BLaER1 (cell line): ENCODE results near the gene RGS10.

Source experiments
- H3K27ac ChIP-seq: shearing (Covaris generic); formaldehyde crosslinking; 2 replicates; pipeline ENCODE4 v1.8.1; 2022
- H3K27me3 ChIP-seq: shearing (Covaris generic); formaldehyde crosslinking; 2 replicates; pipeline ENCODE4 v1.8.1; 2022
- H3K36me3 ChIP-seq: shearing (Covaris generic); formaldehyde crosslinking; 2 replicates; pipeline ENCODE4 v1.8.1; 2022
- H3K4me1 ChIP-seq: shearing (Covaris generic); formaldehyde crosslinking; 2 replicates; pipeline ENCODE4 v1.8.1; 2022
- H3K4me2 ChIP-seq: shearing (Covaris generic); formaldehyde crosslinking; 2 replicates; pipeline ENCODE4 v1.8.1; 2022
- H3K4me3 ChIP-seq: shearing (Covaris generic); formaldehyde crosslinking; 2 replicates; pipeline ENCODE4 v1.8.1; 2022
- H3K9ac ChIP-seq: shearing (Covaris generic); formaldehyde crosslinking; 2 replicates; pipeline ENCODE4 v1.8.1; 2022
- H3K9me3 ChIP-seq: shearing (Covaris generic); formaldehyde crosslinking; 2 replicates; pipeline ENCODE4 v1.8.1; 2022
- H4K20me1 ChIP-seq: shearing (Covaris generic); formaldehyde crosslinking; 2 replicates; pipeline ENCODE4 v1.8.1; 2022
- Cebpa-rat ChIP-seq: shearing (Covaris generic); IDR thresholded peaks from 2 replicates; pipeline ENCODE4 v1.8.1; 2022

The RGS10 gene

DNA sequence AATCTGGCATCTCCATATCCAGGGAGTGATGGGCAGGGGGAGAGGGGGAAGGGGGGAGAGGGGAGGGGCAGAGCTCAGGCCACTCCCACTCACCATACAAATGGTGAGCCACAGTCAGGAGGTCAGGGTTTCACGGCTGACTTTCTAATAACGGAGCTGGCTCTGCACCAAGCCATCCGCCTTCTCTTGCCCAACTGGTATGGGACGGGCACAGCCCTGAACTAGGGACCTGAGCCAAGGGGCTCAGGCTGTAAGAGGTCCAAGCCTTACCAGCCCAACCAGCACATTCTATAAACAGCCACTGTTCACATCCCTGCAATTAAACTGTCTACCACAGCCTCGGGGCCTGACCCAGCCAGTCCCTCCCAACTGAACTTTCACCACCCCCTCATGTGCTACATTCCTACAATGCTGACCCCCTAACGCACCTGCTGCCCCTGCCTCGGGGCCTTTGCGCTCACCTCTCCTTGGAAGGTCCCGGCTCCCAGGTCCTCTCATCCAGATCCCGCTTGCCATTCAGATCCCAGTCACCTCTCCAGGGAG, 32.5 kb downstream of the RGS10 start:
- Histone ChIP-seq H3K36me3 (peaks cover 54% of the 10 kb centered on the region), H4K20me1 (no peaks in the 10 kb centered on the region), H3K9ac (no peak overlapping the region), H3K4me3 (no peak overlapping the region), H3K27ac (no peak overlapping the region), H3K4me2 (no peak overlapping the region), H3K9me3 (no peaks in the 10 kb centered on the region), H3K27me3 (no peaks in the 10 kb centered on the region), H3K4me1 (peaks cover 47% of the 10 kb centered on the region)
- TF ChIP-seq Cebpa-rat: no peak

GRCh38 chr10:119507115-119507514, 35.4 kb downstream of the RGS10 start:
- H3K4me2 ChIP-seq: no peak overlapping the region
- no peak overlapping the region for H3K27ac ChIP-seq
- no peak overlapping the region for H3K4me3 ChIP-seq
- no peaks in the 10 kb centered on the region for H4K20me1 ChIP-seq
- H3K9ac ChIP-seq: no peak overlapping the region
- H3K9me3 ChIP-seq: no peaks in the 10 kb centered on the region
- H3K27me3 ChIP-seq: no peaks in the 10 kb centered on the region
- peaks cover 43% of the 10 kb centered on the region; the same call in 1 of the 2 replicates for H3K36me3 ChIP-seq
- TF ChIP-seq Cebpa-rat: no peak
- peaks cover 39% of the 10 kb centered on the region for H3K4me1 ChIP-seq

- Histone ChIP-seq H3K9me3 (no peaks in the 10 kb centered on the region), H3K4me2 (no peak overlapping the region), H3K27ac (no peak overlapping the region), H3K9ac (no peak overlapping the region), H3K4me3 (no peak overlapping the region), H3K36me3 (peaks cover 37% of the 10 kb centered on the region; the same call in 1 of the 2 replicates), H3K27me3 (no peaks in the 10 kb centered on the region), H3K4me1 (peaks cover 39% of the 10 kb centered on the region), H4K20me1 (no peaks in the 10 kb centered on the region; the same call in 1 of the 2 replicates)
- TF ChIP-seq Cebpa-rat: no peak
Measured at GRCh38 chr10:119505588-119506315, 36.8 kb downstream of the RGS10 start.

- no peak for TF ChIP-seq Cebpa-rat
Measured at GRCh38 chr10:119505131-119505551, 37.4 kb downstream of the RGS10 start.

DNA sequence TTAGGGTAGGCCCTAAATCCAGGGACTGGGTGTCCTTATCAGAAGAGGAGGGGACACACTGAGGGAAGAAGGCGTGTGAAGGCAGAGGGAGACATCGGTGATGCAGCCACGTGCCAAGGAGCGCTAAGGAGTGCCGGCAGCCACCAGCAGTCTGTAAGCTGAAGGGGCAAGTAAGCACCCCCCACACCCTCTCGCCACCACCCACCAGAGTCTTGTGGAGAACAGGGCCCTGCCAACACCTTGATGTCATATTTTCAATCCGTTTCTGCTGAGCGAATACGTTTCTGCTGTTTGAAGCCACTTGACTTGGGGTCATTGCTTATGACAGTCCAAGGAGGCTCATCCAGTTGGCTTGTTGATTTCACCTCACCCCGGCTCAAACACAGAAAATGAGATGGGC, 37.9 kb downstream of the RGS10 start:
- no peak overlapping the region for H3K9ac ChIP-seq
- TF ChIP-seq Cebpa-rat: no peak
- peaks cover 32% of the 10 kb centered on the region for H3K4me1 ChIP-seq
- no peaks in the 10 kb centered on the region for H3K9me3 ChIP-seq
- peaks cover 32% of the 10 kb centered on the region; the same call in 1 of the 2 replicates for H3K36me3 ChIP-seq
- no peaks in the 10 kb centered on the region; the same call in 1 of the 2 replicates for H4K20me1 ChIP-seq
- no peak overlapping the region for H3K4me3 ChIP-seq
- H3K27me3 ChIP-seq: no peaks in the 10 kb centered on the region
- no peak overlapping the region for H3K27ac ChIP-seq
- no peak overlapping the region for H3K4me2 ChIP-seq

More at GRCh38 chr10:119505131-119505551, 37.4 kb downstream of the RGS10 start:
- Histone ChIP-seq H3K27me3 (no peaks in the 10 kb centered on the region), H3K27ac (no peak overlapping the region), H3K4me3 (no peak overlapping the region), H4K20me1 (no peaks in the 10 kb centered on the region; the same call in 1 of the 2 replicates), H3K9ac (no peak overlapping the region), H3K4me2 (no peak overlapping the region), H3K4me1 (peaks cover 35% of the 10 kb centered on the region), H3K36me3 (peaks cover 34% of the 10 kb centered on the region; the same call in 1 of the 2 replicates), H3K9me3 (no peaks in the 10 kb centered on the region)

- peaks cover 32% of the 10 kb centered on the region for H3K4me1 ChIP-seq
- H3K9ac ChIP-seq: no peak overlapping the region
- no peak overlapping the region for H3K27ac ChIP-seq
- H4K20me1 ChIP-seq: no peaks in the 10 kb centered on the region; the same call in 1 of the 2 replicates
- no peak overlapping the region for H3K4me3 ChIP-seq
- H3K4me2 ChIP-seq: peak overlapping the region; percentile 83; the same call in 1 of the 2 replicates
- peaks cover 30% of the 10 kb centered on the region; the same call in 1 of the 2 replicates for H3K36me3 ChIP-seq
- no peaks in the 10 kb centered on the region for H3K9me3 ChIP-seq
- no peaks in the 10 kb centered on the region for H3K27me3 ChIP-seq
- no peak for TF ChIP-seq Cebpa-rat
Measured at GRCh38 chr10:119503821-119504220, 38.7 kb downstream of the RGS10 start.

DNA sequence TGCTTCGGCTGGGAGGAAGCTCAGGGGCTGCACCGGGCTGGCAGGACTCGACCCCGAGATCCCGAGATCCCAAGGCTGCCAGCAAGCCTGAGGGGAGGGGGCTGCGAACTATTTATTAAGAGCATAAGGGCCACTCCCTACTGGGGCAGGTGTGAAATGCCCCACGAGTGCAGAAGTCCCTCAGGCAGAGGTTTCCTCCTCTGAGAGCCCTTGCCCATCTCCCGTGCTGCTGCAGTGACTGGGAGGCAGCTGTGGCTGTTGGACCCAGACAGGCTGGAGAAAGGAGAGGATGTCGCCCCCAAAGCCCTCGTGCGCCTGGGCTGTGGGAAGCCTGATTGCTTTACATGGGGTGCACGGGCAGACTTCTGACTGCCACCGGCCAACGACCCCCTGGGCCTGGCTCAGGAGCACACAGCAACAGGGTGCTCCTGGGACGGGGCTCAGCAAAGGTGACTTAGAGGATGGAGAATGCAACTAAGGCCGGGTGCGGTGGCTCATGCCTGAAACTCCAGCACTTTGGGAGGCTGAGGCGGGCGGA, 39.8 kb downstream of the RGS10 start:
- no peaks in the 10 kb centered on the region for H3K27me3 ChIP-seq
- no peak for TF ChIP-seq Cebpa-rat
- H3K4me1 ChIP-seq: peaks cover 32% of the 10 kb centered on the region
- H3K4me2 ChIP-seq: peak overlapping the region; percentile 83
- H3K27ac ChIP-seq: peak overlapping the region; percentile 42; the same call in 1 of the 2 replicates
- no peak overlapping the region; the same call in 1 of the 2 replicates for H3K9ac ChIP-seq
- H4K20me1 ChIP-seq: no peaks in the 10 kb centered on the region; the same call in 1 of the 2 replicates
- no peaks in the 10 kb centered on the region for H3K9me3 ChIP-seq
- H3K4me3 ChIP-seq: peak overlapping the region; percentile 40; the same call in 1 of the 2 replicates
- H3K36me3 ChIP-seq: peaks cover 21% of the 10 kb centered on the region; the same call in 1 of the 2 replicates

GRCh38 chr10:119502209-119502608, 40.3 kb downstream of the RGS10 start:
- Histone ChIP-seq H3K4me2 (peak overlapping the region; percentile 83), H3K4me1 (peaks cover 36% of the 10 kb centered on the region)

DNA sequence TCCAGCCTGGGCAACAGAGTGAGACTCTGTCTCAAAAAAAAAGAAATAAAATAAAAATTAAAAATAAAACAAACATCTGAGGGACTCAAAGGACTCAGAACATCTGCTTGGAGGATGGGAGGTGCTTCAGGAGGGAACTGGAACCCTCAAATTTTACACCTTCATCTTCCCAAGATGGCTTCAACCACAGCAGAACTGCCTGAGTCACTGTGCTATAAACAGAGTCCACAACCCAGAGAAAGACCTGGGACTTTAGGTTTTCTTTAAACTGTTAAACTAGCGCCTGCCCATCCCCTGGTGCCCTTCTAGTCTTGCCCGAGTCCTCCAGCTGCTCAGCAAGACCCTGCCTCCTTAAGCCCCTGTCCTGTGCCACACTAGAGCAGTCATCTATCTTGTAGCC, 40.8 kb downstream of the RGS10 start:
- H3K4me1 ChIP-seq: peaks cover 41% of the 10 kb centered on the region
- H3K36me3 ChIP-seq: peaks cover 18% of the 10 kb centered on the region; the same call in 1 of the 2 replicates
- H3K9me3 ChIP-seq: no peaks in the 10 kb centered on the region
- H3K27me3 ChIP-seq: no peaks in the 10 kb centered on the region
- peak overlapping the region; percentile 83 for H3K4me2 ChIP-seq
- H3K27ac ChIP-seq: no peak overlapping the region
- no peak for TF ChIP-seq Cebpa-rat
- H4K20me1 ChIP-seq: no peaks in the 10 kb centered on the region; the same call in 1 of the 2 replicates
- no peak overlapping the region for H3K9ac ChIP-seq
- no peak overlapping the region for H3K4me3 ChIP-seq

More at GRCh38 chr10:119502209-119502608, 40.3 kb downstream of the RGS10 start:
- peak overlapping the region; percentile 42; the same call in 1 of the 2 replicates for H3K27ac ChIP-seq
- H4K20me1 ChIP-seq: no peaks in the 10 kb centered on the region; the same call in 1 of the 2 replicates
- H3K9ac ChIP-seq: no peak overlapping the region; the same call in 1 of the 2 replicates
- H3K27me3 ChIP-seq: no peaks in the 10 kb centered on the region
- no peaks in the 10 kb centered on the region for H3K9me3 ChIP-seq
- H3K36me3 ChIP-seq: peaks cover 20% of the 10 kb centered on the region; the same call in 1 of the 2 replicates
- TF ChIP-seq Cebpa-rat: no peak
- peak overlapping the region; percentile 40; the same call in 1 of the 2 replicates for H3K4me3 ChIP-seq
